ENCODE results near the gene USH1C. TPM values are rescaled to one million over a fixed set of nuclear protein-coding genes. Genes with fewer than 3 reads are reported as not detected.

USH1C gene
- total RNA-seq, 1 experiment from 2014 or later, result 1.0 TPM

DNA sequence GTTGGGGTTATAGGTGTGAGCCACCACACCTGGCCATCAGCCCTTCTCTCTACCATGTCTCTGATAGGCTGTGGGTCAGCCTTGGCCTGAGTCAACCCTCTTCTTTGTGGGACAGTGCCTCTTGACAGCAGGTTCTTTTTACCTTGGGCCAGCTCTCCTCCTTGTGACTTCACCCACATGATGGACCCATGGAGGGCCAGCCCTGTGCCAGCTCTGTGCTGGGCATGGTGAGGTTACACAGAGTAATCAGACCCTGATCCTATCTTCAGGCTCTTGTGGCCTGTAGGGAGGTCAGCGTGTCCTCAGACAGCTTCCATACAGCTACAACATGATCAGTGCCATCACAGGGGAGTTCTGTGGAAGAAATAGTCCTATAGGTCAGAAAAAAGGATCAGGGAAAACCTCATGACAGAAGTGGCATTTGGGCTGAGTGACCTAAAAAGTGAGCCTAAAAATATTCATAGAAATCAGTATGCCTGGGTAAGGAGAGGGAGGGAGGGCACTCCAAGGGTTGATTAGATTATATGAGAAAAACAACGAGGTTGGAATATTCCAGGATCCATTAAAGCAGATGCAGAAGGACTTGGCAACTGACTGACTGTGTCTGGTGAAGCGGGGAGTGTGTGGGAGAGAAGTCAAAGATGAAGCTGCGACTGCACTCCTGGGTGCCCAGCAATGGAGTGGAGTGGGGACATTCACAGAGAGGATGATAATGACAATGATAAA, 19.9 kb upstream of the USH1C start:
- Histone ChIP-seq H3K27ac (ENCODE audit: insufficient read length, low read depth, low read length) (no peak overlapping the region), H3K79me2 (ENCODE audit: insufficient read depth, low read length) (no peaks in the 10 kb centered on the region), H3K56ac (ENCODE audit: insufficient read length, low read depth, low read length) (no peak overlapping the region), H3K18ac (ENCODE audit: insufficient read length, low read depth, low read length) (no peak overlapping the region), H3K79me1 (ENCODE audit: insufficient read depth, low read depth, low read length, poor library complexity, severe bottlenecking) (no peaks in the 10 kb centered on the region), H3K4ac (ENCODE audit: low read depth, low read length) (no peak overlapping the region), H3K4me2 (ENCODE audit: insufficient read depth, insufficient read length, low read length) (no peak overlapping the region), H3K9ac (ENCODE audit: extremely low read depth, insufficient read length, low read length) (no peak overlapping the region), H3K9me3 (ENCODE audit: control insufficient read depth, low read depth, low read length) (no peaks in the 10 kb centered on the region), H2BK120ac (ENCODE audit: low read depth, low read length, poor library complexity, severe bottlenecking) (no peak overlapping the region), H2AK5ac (ENCODE audit: insufficient read length, low read length) (no peak overlapping the region), H2BK15ac (ENCODE audit: low read depth, low read length) (no peak overlapping the region), H4K8ac (replicated peaks; ENCODE audit: insufficient read length, low read depth, low read length) (no peak overlapping the region), H2AFZ (ENCODE audit: low read length) (no peak overlapping the region), H3K14ac (ENCODE audit: insufficient read depth, low read length) (no peak overlapping the region), H3K23ac (ENCODE audit: insufficient read length, low read depth, low read length) (no peak overlapping the region), H2BK12ac (ENCODE audit: insufficient read length, low read depth, low read length) (no peak overlapping the region), H3T11ph (ENCODE audit: low read length) (no peak overlapping the region), H4K91ac (ENCODE audit: insufficient read length, low read depth, low read length) (no peak overlapping the region), H4K20me1 (ENCODE audit: control insufficient read depth, insufficient read depth, insufficient read length) (no peaks in the 10 kb centered on the region), H2BK5ac (ENCODE audit: insufficient read length, low read length) (no peak overlapping the region), H3K4me1 (ENCODE audit: insufficient read depth, low read length) (no peaks in the 10 kb centered on the region), H3K27me3 (ENCODE audit: insufficient read depth, low read length) (no peaks in the 10 kb centered on the region), H4K5ac (ENCODE audit: insufficient read length, low read depth, low read length) (no peak overlapping the region), H3K23me2 (ENCODE audit: insufficient read length, low read depth, low read length, poor library complexity, severe bottlenecking) (no peaks in the 10 kb centered on the region), H2BK20ac (ENCODE audit: low read depth, low read length, poor library complexity, severe bottlenecking) (no peak overlapping the region)
- H3K4me1 Mint-ChIP-seq, result peaks cover 0 to 3% of the 10 kb centered on the region in 2 experiments; a peak in 1 of 4 replicates
- H3K27me3 Mint-ChIP-seq (ENCODE audit: low read depth), result peaks cover 6% of the 10 kb centered on the region; the same call in 1 of the 2 replicates
- H3K36me3 Mint-ChIP-seq (ENCODE audit: insufficient read depth in 1 of 3, low read depth in 3 of 3), result no peaks in the 10 kb centered on the region
- H3K9me3 Mint-ChIP-seq, result no peaks in the 10 kb centered on the region
- TF ChIP-seq, protein P1, sequence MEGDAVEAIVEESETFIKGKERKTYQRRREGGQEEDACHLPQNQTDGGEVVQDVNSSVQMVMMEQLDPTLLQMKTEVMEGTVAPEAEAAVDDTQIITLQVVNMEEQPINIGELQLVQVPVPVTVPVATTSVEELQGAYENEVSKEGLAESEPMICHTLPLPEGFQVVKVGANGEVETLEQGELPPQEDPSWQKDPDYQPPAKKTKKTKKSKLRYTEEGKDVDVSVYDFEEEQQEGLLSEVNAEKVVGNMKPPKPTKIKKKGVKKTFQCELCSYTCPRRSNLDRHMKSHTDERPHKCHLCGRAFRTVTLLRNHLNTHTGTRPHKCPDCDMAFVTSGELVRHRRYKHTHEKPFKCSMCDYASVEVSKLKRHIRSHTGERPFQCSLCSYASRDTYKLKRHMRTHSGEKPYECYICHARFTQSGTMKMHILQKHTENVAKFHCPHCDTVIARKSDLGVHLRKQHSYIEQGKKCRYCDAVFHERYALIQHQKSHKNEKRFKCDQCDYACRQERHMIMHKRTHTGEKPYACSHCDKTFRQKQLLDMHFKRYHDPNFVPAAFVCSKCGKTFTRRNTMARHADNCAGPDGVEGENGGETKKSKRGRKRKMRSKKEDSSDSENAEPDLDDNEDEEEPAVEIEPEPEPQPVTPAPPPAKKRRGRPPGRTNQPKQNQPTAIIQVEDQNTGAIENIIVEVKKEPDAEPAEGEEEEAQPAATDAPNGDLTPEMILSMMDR (conservative IDR thresholded peaks at IDR 0.05), result no peak
- no peak overlapping the region for H3K27ac Mint-ChIP-seq
- WGBS (ENCODE audit: extremely low coverage, insufficient read length, low lambda C conversion rate), result no CpG with 5 or more reads among the region's 4 CpGs
- H3K4me3 Mint-ChIP-seq, result no peak overlapping the region
- no peak for DNase-seq
